ENCODE data around the gene GRIK1. TPM values are rescaled to one million over a fixed set of nuclear protein-coding genes. Genes with fewer than 3 reads are reported as not detected.

The GRIK1 gene
- total RNA-seq, 1 experiment from 2014 or later = not detected

GRCh38 chr21:29504751-29505321 lies 435.0 kb downstream of the GRIK1 start:
- Histone ChIP-seq H3K4me3 (ENCODE audit: low read depth, low read length) (no peak overlapping the region), H3K4me1 (no peaks in the 10 kb centered on the region), H3K27me3 (replicated peaks; ENCODE audit: control insufficient read depth, insufficient read depth, low read length) (no peaks in the 10 kb centered on the region), H3K36me3 (ENCODE audit: control insufficient read depth, insufficient read depth, low read length) (no peaks in the 10 kb centered on the region), H3K9me3 (no peaks in the 10 kb centered on the region)
- DNase-seq = no peak
- CTCF ChIA-PET = interaction anchor here (0.6 kb wide), 1 partner anchor 173 kb away, joined by 3 read pairs; no protein-coding TSS in a partner anchor
- Mint-ChIP-seq H3K27ac (ENCODE audit: unreplicated experiment) (no peak overlapping the region), H3K9me3 (ENCODE audit: unreplicated experiment) (no peaks in the 10 kb centered on the region), H3K4me1 (ENCODE audit: low read depth, unreplicated experiment) (no peaks in the 10 kb centered on the region), H3K36me3 (ENCODE audit: insufficient read depth, unreplicated experiment) (no peaks in the 10 kb centered on the region), H3K27me3 (ENCODE audit: insufficient read depth, unreplicated experiment) (no peaks in the 10 kb centered on the region), H3K4me3 (ENCODE audit: unreplicated experiment) (no peak overlapping the region)
- no peak for TF ChIP-seq CTCF (IDR thresholded peaks at IDR 0.05; ENCODE audit: insufficient read depth in 1 of 2, low read depth in 1 of 2, low read length in 1 of 2, severe bottlenecking in 1 of 2, unreplicated experiment in 1 of 2)
- intact Hi-C loops (cut with micrococcal nuclease; ENCODE audit: unreplicated experiment) = no loop called here
- POLR2A ChIA-PET = no interaction called here
- BruUV-seq (replicated peaks) = no TSS peak

GRCh38 chr21:29501451-29501850 lies 438.3 kb downstream of the GRIK1 start:
- intact Hi-C loops (cut with micrococcal nuclease; ENCODE audit: unreplicated experiment) = no loop called here
- no peaks in the 10 kb centered on the region for H3K4me1 ChIP-seq
- peaks cover 20% of the 10 kb centered on the region for H3K9me3 Mint-ChIP-seq (ENCODE audit: unreplicated experiment)
- no peak for TF ChIP-seq CTCF (IDR thresholded peaks at IDR 0.05; ENCODE audit: insufficient read depth in 1 of 2, low read depth in 1 of 2, low read length in 1 of 2, severe bottlenecking in 1 of 2, unreplicated experiment in 1 of 2)
- no peak for DNase-seq
- H3K4me3 ChIP-seq (ENCODE audit: low read depth, low read length) = no peak overlapping the region
- no peak overlapping the region for H3K4me3 Mint-ChIP-seq (ENCODE audit: unreplicated experiment)
- ChIA-PET POLR2A (no interaction called here), CTCF (no interaction called here)
- 0 out of 2 replicates have a peak, but pooled peaks cover 4% of the 10 kb centered on the region for H3K9me3 ChIP-seq
- H3K36me3 Mint-ChIP-seq (ENCODE audit: insufficient read depth, unreplicated experiment) = no peaks in the 10 kb centered on the region
- H3K27ac Mint-ChIP-seq (ENCODE audit: unreplicated experiment) = no peak overlapping the region
- no peaks in the 10 kb centered on the region for H3K27me3 ChIP-seq (replicated peaks; ENCODE audit: control insufficient read depth, insufficient read depth, low read length)
- H3K4me1 Mint-ChIP-seq (ENCODE audit: low read depth, unreplicated experiment) = no peaks in the 10 kb centered on the region
- no TSS peak for BruUV-seq (replicated peaks)
- no peaks in the 10 kb centered on the region for H3K27me3 Mint-ChIP-seq (ENCODE audit: insufficient read depth, unreplicated experiment)
- H3K36me3 ChIP-seq (ENCODE audit: control insufficient read depth, insufficient read depth, low read length) = no peaks in the 10 kb centered on the region

- peak; percentile 38 to 41 for DNase-seq
- Mint-ChIP-seq H3K36me3 (ENCODE audit: insufficient read depth, unreplicated experiment) (no peaks in the 10 kb centered on the region), H3K9me3 (ENCODE audit: unreplicated experiment) (peaks cover 20% of the 10 kb centered on the region), H3K4me1 (ENCODE audit: low read depth, unreplicated experiment) (no peaks in the 10 kb centered on the region), H3K27ac (ENCODE audit: unreplicated experiment) (no peak overlapping the region), H3K27me3 (ENCODE audit: insufficient read depth, unreplicated experiment) (no peaks in the 10 kb centered on the region), H3K4me3 (ENCODE audit: unreplicated experiment) (no peak overlapping the region)
- Histone ChIP-seq H3K36me3 (ENCODE audit: control insufficient read depth, insufficient read depth, low read length) (no peaks in the 10 kb centered on the region), H3K4me3 (ENCODE audit: low read depth, low read length) (no peak overlapping the region), H3K27me3 (replicated peaks; ENCODE audit: control insufficient read depth, insufficient read depth, low read length) (no peaks in the 10 kb centered on the region), H3K9me3 (0 out of 2 replicates have a peak, but pooled peaks cover 4% of the 10 kb centered on the region), H3K4me1 (no peaks in the 10 kb centered on the region)
- ChIA-PET POLR2A (no interaction called here), CTCF (interaction anchor here (1.7 kb wide), 1 partner anchor 139 kb away, joined by 5 read pairs; no protein-coding TSS in a partner anchor)
- peak; percentile 34 to 70 for TF ChIP-seq CTCF (IDR thresholded peaks at IDR 0.05; ENCODE audit: insufficient read depth in 1 of 2, low read depth in 1 of 2, low read length in 1 of 2, severe bottlenecking in 1 of 2, unreplicated experiment in 1 of 2)
- intact Hi-C loops (cut with micrococcal nuclease; ENCODE audit: unreplicated experiment) = loop anchor here (1.0 kb wide), 1 partner anchor 139 kb away; no protein-coding TSS in a partner anchor
- BruUV-seq (replicated peaks) = no TSS peak
Observed at GRCh38 chr21:29499734-29500343, 440.0 kb downstream of the GRIK1 start.

All from Caco-2 (cell line).